Heart right ventricle (tissue), 16 donors: ENCODE results near the gene CELSR3. TPM values are rescaled to one million over a fixed set of nuclear protein-coding genes. Genes with fewer than 3 reads are reported as not detected.

Experiments
- ATAC-seq, 8 donors: fragments of 200-7000 bp; cut with Tn5 transposase; one replicate each; pipeline ENCODE4 v1.9.1; 2020; ENCODE audit warnings: mild to moderate bottlenecking in 8 of 8, moderate library complexity in 8 of 8, moderate number of reproducible peaks in 1 of 8
- DNase-seq, 2 donors: peaks; one replicate each; pipeline ENCODE4 v3.0.0-alpha.2; 2020
- H3K27ac ChIP-seq, 10 donors: fragments of 200-600 bp; sonication (generic) in 2 of 10; one replicate each; pipeline versions ENCODE4 v1.5.0 to v1.8.0; 2020 to 2022; ENCODE audit warnings: mild to moderate bottlenecking in 3 of 10
- H3K27me3 ChIP-seq, 7 donors: fragments of 200-600 bp; one replicate each; pipeline ENCODE4 v1.8.0; 2021 to 2022; ENCODE audit warnings: mild to moderate bottlenecking in 2 of 7
- H3K36me3 ChIP-seq, 9 donors: fragments of 200-600 bp; sonication (generic) in 1 of 9; one replicate each; pipeline versions ENCODE4 v1.5.0 to v1.8.0; 2020 to 2022; ENCODE audit warnings: mild to moderate bottlenecking in 2 of 9
- H3K4me1 ChIP-seq, 9 donors: fragments of 200-600 bp; sonication (generic) in 1 of 9; one replicate each; pipeline versions ENCODE4 v1.5.0 to v1.8.0; 2020 to 2022; ENCODE audit warnings: mild to moderate bottlenecking in 4 of 9
- H3K4me3 ChIP-seq, 10 donors: fragments of 200-600 bp; sonication (generic) in 2 of 10; one replicate each; pipeline versions ENCODE4 v1.5.0 to v1.8.0; 2020 to 2022; ENCODE audit warnings: mild to moderate bottlenecking in 7 of 10, moderate library complexity in 2 of 10
- H3K9me3 ChIP-seq, 11 donors: fragments of 200-600 bp in 10 of 11; sonication (generic) in 2 of 11; one replicate each; pipeline versions ENCODE4 v1.5.0 to v1.8.0; 2013 to 2022; ENCODE audit warnings: mild to moderate bottlenecking in 2 of 11, control low read depth in 1 of 11, moderate library complexity in 1 of 11
- WGBS, 2 donors: extraction: QIAGEN DNeasy Blood & Tissue Kit; methylation state at CpG; one replicate each; pipeline ENCODE4 v1.1.7; 2013; ENCODE audit warnings: inconsistent platforms in 1 of 2; 5-methylcytosine and 5-hydroxymethylcytosine counted together
- intact Hi-C, 10 donors: fragments of 100-400 bp; cut with DNase I; formaldehyde crosslinking; loops; one replicate each; pipeline versions ENCODE4 v1.11.1 to v1.14.2; 2022
- polyA plus RNA-seq, 2 donors: library from polyadenylated mRNA; stranded (reverse); fragments of 200-250 nt; gene quantifications; one replicate each; pipeline ENCODE4 v1.2.3, GENCODE V29; 2013
- total RNA-seq, 10 donors: library from RNA; stranded (reverse); fragmentation: NEBNext Ultra II Directional in 3 of 10; extraction: Animal tissue kit (Norgen Biotek cat#: 25700) in 3 of 10; gene quantifications; one replicate each; pipeline versions ENCODE4 v1.2.1 to v1.2.4, GENCODE V29; 2021 to 2023
- TF ChIP-seq, protein P1 (sequence below), 9 donors: fragments of 200-600 bp; sonication (generic) in 2 of 9; IDR thresholded peaks; one replicate each; pipeline versions ENCODE4 v1.5.0 to v1.8.0; 2021 to 2022; ENCODE audit warnings: antibody characterized with exemption in 9 of 9, mild to moderate bottlenecking in 5 of 9, moderate library complexity in 1 of 9
- donor health status: Arrhythmogenic right ventricular cardiomyopathy.
- donor health status: ischemic (EF 13 %, LVEDD 7.1; RV severe dilation, severe dysfunction).
- donor health status: healthy with polysubstance abuse.
- donor health status: DM: no; HTN: yes; CAD: no.
- donor health status: DM: no; HTN: no; CAD: no.
- donor health status: ischemic (EF 25% LVEDD 6.9; RV normal size, moderate dysfunction).
- donor health status: ischemic (EF 25% LVEDD 5.7; RV mildly dilated, moderate dysfunction).
- donor health status: healthy.
- donor health status: DM: yes; HTN: yes; CAD: no.
- donor health status: Ischemic cardiomyopathy.
- donor health status: ischemic (EF 35%, LVEDD 5.7; RV mildly dilated, moderate dysfunction).
- donor health status: nonischemic (EF 11% LVEDD 7.7; RV severe dilation, severe dysfunction).
- donor health status: DM: yes; HTN: yes; CAD: no.
- donor health status: PGD.
- donor health status: ischemic (EF 29% LVEDD 5.4; RV normal size, mild dysfunction).
- donor health status: nonischemic (EF 23%, LVEDD 6.1; RV moderate dilation, normal function).

CELSR3 gene
- total and polyA plus RNA-seq, 12 donors: 0.10 to 0.44 (median 0.17) TPM

- Histone ChIP-seq H3K4me1 (peaks cover 0 to 52% (median 29%) of the 10 kb centered on the region in 9 donors), H3K27ac (peak overlapping the region; percentile 64 to 86 (median 77)), H3K36me3 (peaks cover 0 to 84% (median 37%) of the 10 kb centered on the region in 9 donors), H3K4me3 (peak overlapping the region in 9 of 10 donors; percentile 23 to 57 (median 48)), H3K27me3 (no peaks in the 10 kb centered on the region), H3K9me3 (no peaks in the 10 kb centered on the region)
- DNase-seq (peak; percentile 73 to 78), ATAC-seq (peak; percentile 81 to 92 (median 86))
- intact Hi-C loops: no loop called here
- TF ChIP-seq, protein P1, sequence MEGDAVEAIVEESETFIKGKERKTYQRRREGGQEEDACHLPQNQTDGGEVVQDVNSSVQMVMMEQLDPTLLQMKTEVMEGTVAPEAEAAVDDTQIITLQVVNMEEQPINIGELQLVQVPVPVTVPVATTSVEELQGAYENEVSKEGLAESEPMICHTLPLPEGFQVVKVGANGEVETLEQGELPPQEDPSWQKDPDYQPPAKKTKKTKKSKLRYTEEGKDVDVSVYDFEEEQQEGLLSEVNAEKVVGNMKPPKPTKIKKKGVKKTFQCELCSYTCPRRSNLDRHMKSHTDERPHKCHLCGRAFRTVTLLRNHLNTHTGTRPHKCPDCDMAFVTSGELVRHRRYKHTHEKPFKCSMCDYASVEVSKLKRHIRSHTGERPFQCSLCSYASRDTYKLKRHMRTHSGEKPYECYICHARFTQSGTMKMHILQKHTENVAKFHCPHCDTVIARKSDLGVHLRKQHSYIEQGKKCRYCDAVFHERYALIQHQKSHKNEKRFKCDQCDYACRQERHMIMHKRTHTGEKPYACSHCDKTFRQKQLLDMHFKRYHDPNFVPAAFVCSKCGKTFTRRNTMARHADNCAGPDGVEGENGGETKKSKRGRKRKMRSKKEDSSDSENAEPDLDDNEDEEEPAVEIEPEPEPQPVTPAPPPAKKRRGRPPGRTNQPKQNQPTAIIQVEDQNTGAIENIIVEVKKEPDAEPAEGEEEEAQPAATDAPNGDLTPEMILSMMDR (IDR thresholded peaks at IDR 0.05): no peak
- WGBS, 2 donors: 51 to 57% methylated on average over 23 of the region's 23 CpGs
Observed at GRCh38 chr3:48694610-48695392, 32.1 kb upstream of the CELSR3 start.

DNA sequence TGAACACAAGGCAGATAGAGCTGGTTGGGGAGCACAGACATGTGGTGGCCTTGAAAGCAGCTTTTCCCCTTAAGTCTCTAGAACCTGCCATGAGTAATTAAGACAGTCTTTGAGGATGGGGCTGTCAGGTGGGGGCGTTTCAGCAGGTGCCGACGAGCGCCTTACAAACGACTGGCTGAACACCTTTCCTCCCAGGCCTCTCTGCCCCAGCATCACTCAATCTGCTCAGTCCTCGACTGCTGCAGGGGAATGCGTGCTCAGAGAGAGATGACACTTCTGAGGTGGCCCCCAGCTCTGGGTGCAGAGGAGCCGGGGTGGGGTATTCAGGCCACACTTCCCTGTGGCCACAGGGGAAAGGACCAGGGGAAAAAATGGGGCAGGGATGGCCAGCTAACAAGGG, 31.1 kb upstream of the CELSR3 start:
- peaks cover 0 to 42% (median 29%) of the 10 kb centered on the region in 9 donors for H3K4me1 ChIP-seq
- WGBS, 2 donors: 77 to 79% methylated on average over 8 of the region's 8 CpGs
- H3K9me3 ChIP-seq: no peaks in the 10 kb centered on the region
- peaks cover 0 to 84% (median 46%) of the 10 kb centered on the region in 9 donors for H3K36me3 ChIP-seq
- TF ChIP-seq, protein P1 (IDR thresholded peaks at IDR 0.05): no peak
- peak overlapping the region in 9 of 10 donors; percentile 27 to 86 (median 76) for H3K27ac ChIP-seq
- DNase-seq: no peak
- intact Hi-C loops: no loop called here
- ATAC-seq: no peak
- no peaks in the 10 kb centered on the region for H3K27me3 ChIP-seq
- H3K4me3 ChIP-seq: peak overlapping the region in 9 of 10 donors; percentile 20 to 57 (median 48)

- no peak overlapping the region for H3K4me3 ChIP-seq
- peaks cover 0 to 89% (median 58%) of the 10 kb centered on the region in 9 donors for H3K36me3 ChIP-seq
- ATAC-seq (no peak), DNase-seq (no peak)
- H3K9me3 ChIP-seq: no peaks in the 10 kb centered on the region
- peaks cover 0 to 41% (median 29%) of the 10 kb centered on the region in 9 donors for H3K4me1 ChIP-seq
- TF ChIP-seq, protein P1 (IDR thresholded peaks at IDR 0.05): no peak
- H3K27ac ChIP-seq: peak overlapping the region in 1 of 10 donors; percentile 3
- intact Hi-C loops: no loop called here
- H3K27me3 ChIP-seq: no peaks in the 10 kb centered on the region
Observed at GRCh38 chr3:48692551-48692950, 29.9 kb upstream of the CELSR3 start.

DNA sequence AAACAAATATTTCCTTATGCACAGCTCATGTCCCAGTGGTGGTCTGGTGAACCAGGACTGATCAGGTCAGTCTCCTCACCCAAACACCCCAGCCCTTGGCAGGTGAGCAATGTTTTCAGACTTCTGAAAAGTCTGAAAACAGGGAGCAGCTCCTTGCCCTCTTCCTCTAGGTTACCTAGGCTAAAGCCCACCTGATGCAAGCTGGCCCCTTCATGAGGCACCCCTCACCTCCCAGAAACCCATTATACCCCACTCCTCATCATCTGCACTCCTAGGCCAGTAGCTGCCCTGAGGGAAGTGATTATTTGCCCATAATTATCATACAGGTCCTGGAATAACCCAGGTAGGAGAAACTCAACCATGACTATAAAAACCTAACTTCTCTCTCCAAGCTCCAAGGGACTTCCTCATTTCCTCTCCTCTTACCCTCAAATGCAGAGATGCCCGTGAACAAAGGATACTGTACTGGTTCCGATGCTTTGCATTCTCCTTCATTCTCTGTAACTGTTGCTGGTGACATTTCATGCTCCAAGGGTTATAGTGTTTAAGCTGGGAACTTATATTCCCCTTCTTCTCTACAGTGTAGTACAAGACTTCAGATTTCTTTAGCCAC, 28.3 kb upstream of the CELSR3 start:
- H3K36me3 ChIP-seq: peaks cover 0 to 89% (median 61%) of the 10 kb centered on the region in 9 donors

More for the DNA sequence above, 28.3 kb upstream of the CELSR3 start:
- Histone ChIP-seq H3K9me3 (no peaks in the 10 kb centered on the region), H3K27me3 (no peaks in the 10 kb centered on the region), H3K4me3 (no peak overlapping the region), H3K4me1 (peaks cover 6 to 48% (median 36%) of the 10 kb centered on the region in 9 donors), H3K27ac (no peak overlapping the region)
- DNase-seq (no peak), ATAC-seq (no peak)
- TF ChIP-seq, protein P1 (IDR thresholded peaks at IDR 0.05): no peak
- 90 to 93% methylated on average over 2 of the region's 2 CpGs for WGBS, 2 donors
- intact Hi-C loops: no loop called here
